GM12878 (cell line): Measurements from ENCODE around the gene MACROD2. TPM values are rescaled to one million over a fixed set of nuclear protein-coding genes. Genes with fewer than 3 reads are reported as not detected.

Experiments used
- ATAC-seq: fragments of 200-7000 bp; cut with Tn5 transposase; 3 replicates; pipeline ENCODE4 v1.9.1; 2020; ENCODE audit warnings: mild to moderate bottlenecking, moderate library complexity
- BruUV-seq: library from RNA; stranded (reverse); fragments of 400-500 nt; replicated peaks from 2 replicates; lab custom pipeline; 2021; lab: Mats Ljungman, UMichigan
- CTCF ChIA-PET: fragments of 300-600 bp; sonication (Branson Sonifier 250); formaldehyde crosslinking; extraction: SDS; loops from one replicate; lab custom pipeline; 2021; ENCODE audit warnings: inconsistent platforms; lab: Yijun Ruan, JAX
- POLR2A ChIA-PET: fragments of 350-600 bp; formaldehyde crosslinking; extraction: SDS; loops from one replicate; lab custom pipeline; 2021; ENCODE audit warnings: inconsistent platforms; lab: Charles Lee
- RAD21 ChIA-PET: fragments of 300-600 bp; sonication (Branson Sonifier 250); formaldehyde crosslinking; loops from one replicate; lab custom pipeline; 2023; ENCODE audit warnings: antibody characterized with exemption; ENCODE audit not compliant: unreplicated experiment; lab: Charles Lee
- SMC1A ChIA-PET: fragments of 300-600 bp; sonication (Branson Sonifier 250); formaldehyde crosslinking; loops from one replicate; lab custom pipeline; 2023; ENCODE audit not compliant: unreplicated experiment, uncharacterized antibody; lab: Charles Lee
- DNase-seq: peaks from one replicate; pipeline ENCODE4 v3.0.0-alpha.2; 2011; ENCODE audit warnings: low read depth, low spot score
- FAIRE-seq: peaks from 3 replicates; lab custom pipeline; 2011; peaks lifted over from hg19 to GRCh38; lab: Jason Lieb, UNC
- H2AFZ ChIP-seq: 2 replicates; pipeline ENCODE4 v1.6.0; 2011; ENCODE audit warnings: low read depth, low read length, control low read depth; ENCODE audit not compliant: control insufficient read depth
- H3K27ac ChIP-seq: 2 replicates; pipeline ENCODE4 v1.5.1; 2011; ENCODE audit warnings: control low read depth; ENCODE audit not compliant: control insufficient read depth, insufficient read depth
- H3K27me3 ChIP-seq, 2 experiments: replicated peaks in 1 of 2; 2 replicates each; pipeline versions ENCODE4 v1.6.0 to v1.6.1; 2011; ENCODE audit warnings: low read length in 1 of 2; ENCODE audit not compliant: control insufficient read depth in 2 of 2, insufficient read depth in 2 of 2
- H3K36me3 ChIP-seq, 2 experiments: 2 replicates each; pipeline ENCODE4 v1.5.1; 2011; ENCODE audit warnings: low read length in 1 of 2; ENCODE audit not compliant: control insufficient read depth in 2 of 2, insufficient read depth in 2 of 2
- H3K4me1 ChIP-seq: 2 replicates; pipeline ENCODE4 v1.6.1; 2011; ENCODE audit warnings: mild to moderate bottlenecking, low read length, moderate library complexity, mixed read lengths; ENCODE audit not compliant: control insufficient read depth, insufficient read depth
- H3K4me2 ChIP-seq: 2 replicates; pipeline ENCODE4 v1.6.0; 2011; ENCODE audit warnings: control low read depth; ENCODE audit not compliant: control insufficient read depth, insufficient read depth
- H3K4me3 ChIP-seq: fragments of 200-600 bp; sonication (generic); 2 replicates; pipeline ENCODE4 v1.5.1; 2016
- H3K79me2 ChIP-seq: 2 replicates; pipeline ENCODE4 v1.6.0; 2011; ENCODE audit warnings: low read length; ENCODE audit not compliant: control insufficient read depth, insufficient read depth
- H3K9ac ChIP-seq: 2 replicates; pipeline ENCODE4 v1.8.0; 2011; ENCODE audit warnings: low read length, control low read depth, mixed read lengths; ENCODE audit not compliant: control insufficient read depth, insufficient read depth
- H3K9me3 ChIP-seq: replicated peaks from 3 replicates; pipeline ENCODE4 v1.5.1; 2011; ENCODE audit warnings: mild to moderate bottlenecking, low read length; ENCODE audit not compliant: control insufficient read depth, insufficient read depth
- H4K20me1 ChIP-seq: 2 replicates; pipeline ENCODE4 v1.6.0; 2011; ENCODE audit not compliant: control insufficient read depth, insufficient read depth
- ESRRA ChIP-seq: IDR thresholded peaks from 2 replicates; pipeline ENCODE4 v1.6.1; 2012; ENCODE audit warnings: mild to moderate bottlenecking, low read length, improper control_type of control experiment
- FOS ChIP-seq: IDR thresholded peaks from 3 replicates; pipeline ENCODE4 v1.6.1; 2011; ENCODE audit warnings: borderline replicate concordance; ENCODE audit not compliant: insufficient read length; ENCODE audit errors: extremely low read depth
- FOXM1 ChIP-seq: IDR thresholded peaks from 2 replicates; pipeline ENCODE4 v1.6.1; 2012; ENCODE audit warnings: low read depth, mild to moderate bottlenecking, inconsistent platforms, low read length, moderate library complexity
- MAX ChIP-seq: IDR thresholded peaks from 2 replicates; pipeline ENCODE4 v1.6.1; 2012; ENCODE audit warnings: low read depth, low read length, improper control_type of control experiment
- MEF2A ChIP-seq: IDR thresholded peaks from 2 replicates; pipeline ENCODE4 v1.6.1; 2011; ENCODE audit warnings: low read depth, mild to moderate bottlenecking, low read length, moderate library complexity; ENCODE audit not compliant: insufficient read depth
- MXI1 ChIP-seq: fragments of 150-350 bp; IDR thresholded peaks from 2 replicates; pipeline ENCODE4 v1.6.1; 2011; ENCODE audit warnings: low read depth, mild to moderate bottlenecking, inconsistent platforms, low read length, improper control_type of control experiment
- NBN ChIP-seq: fragments of 450-650 bp; IDR thresholded peaks from 2 replicates; pipeline ENCODE4 v1.6.1; 2016
- SPI1 ChIP-seq: IDR thresholded peaks from 2 replicates; pipeline ENCODE4 v1.6.1; 2011; ENCODE audit warnings: low read depth, mild to moderate bottlenecking, low read length, moderate library complexity, borderline replicate concordance; ENCODE audit not compliant: insufficient read depth
- ZNF217 ChIP-seq: fragments of 450-650 bp; IDR thresholded peaks from 2 replicates; pipeline ENCODE4 v1.6.1; 2017; ENCODE audit warnings: antibody characterized with exemption, mild to moderate bottlenecking
- WGBS: methylation state at CpG from one replicate; pipeline ENCODE4 v1.1.6; 2016; ENCODE audit warnings: low lambda C conversion rate; ENCODE audit not compliant: insufficient replicate concordance, insufficient coverage; ENCODE audit errors: missing lambda C conversion rate; 5-methylcytosine and 5-hydroxymethylcytosine counted together
- in situ Hi-C: fragments of 300-500 bp; cut with MboI; formaldehyde crosslinking; loops from 9 replicates; pipeline ENCODE4 v1.14.3; 2018; ENCODE audit warnings: mixed read lengths
- intact Hi-C: fragments of 100-400 bp; cut with micrococcal nuclease; formaldehyde crosslinking; loops from one replicate; pipeline ENCODE4 v1.14.2; 2022; ENCODE audit not compliant: unreplicated experiment
- polyA plus RNA-seq, 11 experiments: library from polyadenylated mRNA; depleted of rRNA in 4 of 11; unstranded in 6 of 11; stranded (reverse) in 5 of 11; fragments of >200 nt; fragmentation: Nextera tagmentation in 4 of 11; fragmentation: Illumina TruSeq in 1 of 11; extraction: Ambion mirVana in 4 of 11; extraction: Trizol in 1 of 11; gene quantifications; 1 replicate in 1 of 11; 2 replicates in 10 of 11; pipeline versions ENCODE4 v1.2.1 to v1.2.3, GENCODE V29; 2011 to 2016; ENCODE audit warnings: inconsistent platforms in 2 of 11, missing spikeins in 2 of 11, low read depth in 1 of 11
- total RNA-seq, 4 experiments: library from RNA; depleted of rRNA in 3 of 4; stranded (reverse); fragments of >200 nt in 3 of 4; fragmentation: Illumina TruSeq in 1 of 4; extraction: Trizol in 1 of 4; gene quantifications; 2 replicates each; pipeline versions ENCODE4 v1.2.1 to v1.2.3, GENCODE V29; 2013 to 2021
- TF ChIP-seq, protein P1 (sequence below): fragments of 450-650 bp; IDR thresholded peaks from 2 replicates; pipeline ENCODE4 v1.6.1; 2017; ENCODE audit warnings: antibody characterized with exemption, mild to moderate bottlenecking, moderate library complexity

The MACROD2 gene
- total and polyA plus RNA-seq, 10 of the 15 experiments (the other 5 are each of a cell fraction or from before 2014, with no cell fraction given): 1.1 to 21.5 (median 2.2) TPM

GRCh38 chr20:15759594-15759993 is 1764.3 kb downstream of the MACROD2 start:
- intact Hi-C loops: no loop called here
- Histone ChIP-seq H3K9ac (no peak overlapping the region), H3K79me2 (no peaks in the 10 kb centered on the region), H2AFZ (no peak overlapping the region), H3K27me3 (0 out of 4 replicates have a peak, but pooled peaks cover 0 to 3% of the 10 kb centered on the region in 2 experiments), H3K4me3 (no peak overlapping the region), H3K36me3 (no peaks in the 10 kb centered on the region), H4K20me1 (no peaks in the 10 kb centered on the region), H3K27ac (no peak overlapping the region), H3K4me1 (no peaks in the 10 kb centered on the region), H3K4me2 (no peak overlapping the region), H3K9me3 (no peaks in the 10 kb centered on the region; the same call in 2 of the 3 replicates)
- ATAC-seq (no peak), DNase-seq (no peak), FAIRE-seq (no peak)
- BruUV-seq: no TSS peak
- ChIA-PET RAD21 (no interaction called here), CTCF (no interaction called here), SMC1A (no interaction called here), POLR2A (no interaction called here)
- WGBS: 70% methylated on average over 6 of the region's 6 CpGs
- no peak for TF ChIP-seq ESRRA
- TF ChIP-seq, protein P1, sequence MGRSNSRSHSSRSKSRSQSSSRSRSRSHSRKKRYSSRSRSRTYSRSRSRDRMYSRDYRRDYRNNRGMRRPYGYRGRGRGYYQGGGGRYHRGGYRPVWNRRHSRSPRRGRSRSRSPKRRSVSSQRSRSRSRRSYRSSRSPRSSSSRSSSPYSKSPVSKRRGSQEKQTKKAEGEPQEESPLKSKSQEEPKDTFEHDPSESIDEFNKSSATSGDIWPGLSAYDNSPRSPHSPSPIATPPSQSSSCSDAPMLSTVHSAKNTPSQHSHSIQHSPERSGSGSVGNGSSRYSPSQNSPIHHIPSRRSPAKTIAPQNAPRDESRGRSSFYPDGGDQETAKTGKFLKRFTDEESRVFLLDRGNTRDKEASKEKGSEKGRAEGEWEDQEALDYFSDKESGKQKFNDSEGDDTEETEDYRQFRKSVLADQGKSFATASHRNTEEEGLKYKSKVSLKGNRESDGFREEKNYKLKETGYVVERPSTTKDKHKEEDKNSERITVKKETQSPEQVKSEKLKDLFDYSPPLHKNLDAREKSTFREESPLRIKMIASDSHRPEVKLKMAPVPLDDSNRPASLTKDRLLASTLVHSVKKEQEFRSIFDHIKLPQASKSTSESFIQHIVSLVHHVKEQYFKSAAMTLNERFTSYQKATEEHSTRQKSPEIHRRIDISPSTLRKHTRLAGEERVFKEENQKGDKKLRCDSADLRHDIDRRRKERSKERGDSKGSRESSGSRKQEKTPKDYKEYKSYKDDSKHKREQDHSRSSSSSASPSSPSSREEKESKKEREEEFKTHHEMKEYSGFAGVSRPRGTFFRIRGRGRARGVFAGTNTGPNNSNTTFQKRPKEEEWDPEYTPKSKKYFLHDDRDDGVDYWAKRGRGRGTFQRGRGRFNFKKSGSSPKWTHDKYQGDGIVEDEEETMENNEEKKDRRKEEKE: no peak
- TF ChIP-seq MEF2A: no peak
- TF ChIP-seq FOS: no peak
- no peak for TF ChIP-seq ZNF217
- no peak for TF ChIP-seq MXI1
- no peak for TF ChIP-seq MAX
- TF ChIP-seq NBN: no peak
- no peak for TF ChIP-seq FOXM1
- no peak for TF ChIP-seq SPI1
- in situ Hi-C loops: no loop called here
